Fibroblast of skin of back (primary cell): ENCODE measurements around the gene MTX1.
A peak's percentile ranks its signal among the peaks of the same experiment; 100 is the strongest.
"Not testable (repeated sequence)": the region's sequence is repeated elsewhere in the genome, so short reads cannot be mapped to it uniquely, and the experiment has no call there.

Experiments used
- DNase-seq: peaks from one replicate; pipeline ENCODE4 v3.0.0-alpha.2; 2013

The MTX1 gene

DNA sequence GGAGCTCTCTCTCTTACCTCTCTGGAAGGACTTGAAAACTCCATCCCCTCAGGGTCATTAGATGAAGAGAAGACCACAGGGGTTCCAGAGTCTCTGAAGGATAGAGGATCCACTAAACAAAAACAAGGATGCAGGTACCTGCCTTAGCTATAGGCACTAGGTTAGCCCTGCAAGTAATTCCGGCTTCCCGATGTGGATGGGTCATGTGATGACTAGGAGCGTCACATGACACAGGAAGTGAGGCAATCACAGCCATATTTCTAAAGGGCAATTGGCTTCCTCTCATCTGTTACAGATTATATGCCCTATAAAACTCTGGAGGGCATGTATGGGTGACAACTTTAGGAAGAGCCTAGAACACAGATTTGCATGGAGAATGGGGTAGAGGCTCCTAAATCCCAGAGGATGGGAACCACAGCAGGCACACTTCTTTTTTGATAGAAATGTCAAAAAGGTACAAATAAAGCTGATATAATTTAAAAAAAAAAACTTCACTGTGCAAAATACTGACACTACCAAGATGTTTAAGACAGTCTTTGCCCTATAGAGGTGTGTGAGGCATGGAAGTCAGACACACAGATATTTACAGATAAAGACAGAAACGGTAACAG, 32.7 kb downstream of the MTX1 start:
- DNase-seq = peak; percentile 86

DNA sequence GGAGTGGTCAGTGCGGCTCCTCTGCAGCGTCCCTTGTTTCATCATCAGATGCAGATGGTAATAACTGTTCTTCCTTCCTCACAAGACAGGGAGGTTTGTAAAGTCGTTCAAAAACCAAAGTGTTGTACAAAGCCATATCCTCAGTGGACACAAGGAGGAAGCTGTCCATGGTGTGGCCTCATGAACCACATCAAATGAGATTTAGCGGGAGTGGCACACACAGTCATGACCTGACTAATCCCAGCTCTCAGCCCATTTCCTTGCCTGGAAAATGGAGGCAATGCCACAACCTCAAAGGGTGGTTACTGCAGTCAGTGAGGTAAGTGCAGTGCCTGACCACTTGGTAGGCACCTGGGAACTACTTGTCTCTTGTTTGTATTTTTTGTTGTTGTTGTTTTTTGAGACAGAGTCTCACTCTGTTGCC, 33.4 kb downstream of the MTX1 start:
- no peak for DNase-seq

- no peak for DNase-seq
Measured at GRCh38 chr1:155242805-155243358, 34.4 kb downstream of the MTX1 start.

DNA sequence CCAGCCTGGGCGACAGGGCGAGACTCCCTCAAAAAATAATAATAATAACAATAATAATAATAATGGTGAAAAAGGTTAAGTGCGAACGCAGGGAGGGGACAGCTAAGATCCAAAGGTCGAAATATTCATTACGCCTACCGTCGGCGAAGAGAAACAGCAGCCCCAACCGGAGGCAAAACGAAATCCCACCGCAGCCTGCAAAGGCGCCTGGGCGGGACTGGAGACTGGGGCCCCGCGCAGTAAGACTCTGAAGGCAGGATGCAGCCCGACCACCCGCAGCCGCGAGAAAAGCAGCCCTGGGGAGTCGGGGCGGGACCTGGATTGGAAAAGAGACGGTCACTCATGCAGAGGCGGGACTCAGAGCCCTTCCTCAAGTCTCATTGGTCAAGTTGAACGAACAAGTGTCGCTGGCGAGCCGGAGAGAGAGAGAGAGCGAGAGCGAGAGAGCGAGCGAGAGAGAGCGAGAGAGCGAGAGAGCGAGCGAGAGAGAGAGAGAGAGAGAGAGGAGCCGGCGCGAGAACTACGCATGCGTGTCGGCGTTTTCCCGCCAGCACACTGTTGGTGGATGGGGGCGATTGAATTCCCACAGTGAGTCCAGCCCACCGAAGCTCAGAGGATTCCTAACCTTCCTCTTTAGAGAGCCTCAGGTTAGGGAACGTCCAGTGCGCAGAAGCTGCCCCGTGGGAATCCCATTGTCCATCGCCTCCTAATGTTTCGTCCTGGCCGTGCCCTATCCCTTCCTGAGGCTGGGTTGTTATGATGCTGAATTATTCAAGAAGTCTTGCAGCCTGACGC, 36.1 kb downstream of the MTX1 start:
- peak; percentile 100 for DNase-seq

DNA sequence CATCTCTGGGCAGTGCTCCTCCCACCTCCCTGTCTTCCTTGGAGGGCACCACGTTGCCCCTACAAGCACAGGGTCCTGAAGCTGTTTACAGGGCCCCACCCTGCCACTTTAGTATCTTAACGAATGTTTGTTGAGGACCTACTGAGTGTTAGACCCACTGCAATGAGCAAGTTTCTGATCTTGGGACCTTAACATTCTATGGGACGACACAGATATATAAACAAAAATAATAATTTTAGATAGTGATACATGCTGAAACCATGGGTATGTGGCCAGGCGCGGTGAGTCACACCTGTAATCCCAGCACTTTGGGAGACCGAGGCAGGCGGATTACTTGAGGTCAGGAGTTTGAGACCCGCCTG, 36.6 kb downstream of the MTX1 start:
- no peak for DNase-seq

DNA sequence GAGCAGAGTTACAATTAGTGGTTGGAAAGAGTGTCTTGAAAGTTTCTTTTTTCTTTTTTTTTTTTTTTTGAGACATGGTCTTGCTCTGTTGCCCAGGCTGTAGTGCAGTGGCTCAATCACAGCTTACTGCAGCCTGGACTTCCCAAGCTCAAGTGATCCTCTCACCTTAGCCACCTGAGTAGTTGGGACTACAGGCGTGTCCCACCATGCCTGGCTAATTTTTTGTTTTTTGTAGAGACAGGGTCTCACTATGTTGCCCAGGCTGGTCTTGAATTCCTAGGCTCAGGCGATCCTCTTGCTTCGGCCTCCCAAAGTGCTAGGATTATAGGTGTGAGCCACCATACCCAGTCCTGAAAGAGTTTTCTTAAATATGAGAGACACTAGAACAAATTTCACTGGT, 38.3 kb downstream of the MTX1 start:
- DNase-seq = not testable (repeated sequence)

GRCh38 chr1:155247667-155248553, 39.4 kb downstream of the MTX1 start:
- DNase-seq = no peak

DNA sequence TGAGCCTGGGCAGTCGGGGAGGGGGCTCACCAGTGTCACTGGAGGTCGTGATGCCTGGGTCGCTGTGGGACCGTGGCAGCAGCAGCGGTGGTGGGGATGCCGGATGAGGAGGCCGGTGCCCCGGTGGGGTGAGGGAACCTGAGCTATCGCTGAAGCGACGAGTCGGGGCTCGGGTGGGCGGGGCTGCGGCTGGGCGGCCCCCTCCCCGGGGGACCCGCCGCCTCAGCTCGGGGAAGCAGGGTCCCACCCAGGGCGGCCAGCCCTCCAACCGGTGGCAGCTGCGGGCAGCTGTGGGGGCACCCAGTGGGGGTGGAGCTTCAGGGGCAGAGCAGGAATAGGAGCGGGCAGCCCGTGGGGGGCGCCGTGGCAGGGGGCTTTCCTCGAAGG, 41.7 kb downstream of the MTX1 start:
- DNase-seq = no peak

DNA sequence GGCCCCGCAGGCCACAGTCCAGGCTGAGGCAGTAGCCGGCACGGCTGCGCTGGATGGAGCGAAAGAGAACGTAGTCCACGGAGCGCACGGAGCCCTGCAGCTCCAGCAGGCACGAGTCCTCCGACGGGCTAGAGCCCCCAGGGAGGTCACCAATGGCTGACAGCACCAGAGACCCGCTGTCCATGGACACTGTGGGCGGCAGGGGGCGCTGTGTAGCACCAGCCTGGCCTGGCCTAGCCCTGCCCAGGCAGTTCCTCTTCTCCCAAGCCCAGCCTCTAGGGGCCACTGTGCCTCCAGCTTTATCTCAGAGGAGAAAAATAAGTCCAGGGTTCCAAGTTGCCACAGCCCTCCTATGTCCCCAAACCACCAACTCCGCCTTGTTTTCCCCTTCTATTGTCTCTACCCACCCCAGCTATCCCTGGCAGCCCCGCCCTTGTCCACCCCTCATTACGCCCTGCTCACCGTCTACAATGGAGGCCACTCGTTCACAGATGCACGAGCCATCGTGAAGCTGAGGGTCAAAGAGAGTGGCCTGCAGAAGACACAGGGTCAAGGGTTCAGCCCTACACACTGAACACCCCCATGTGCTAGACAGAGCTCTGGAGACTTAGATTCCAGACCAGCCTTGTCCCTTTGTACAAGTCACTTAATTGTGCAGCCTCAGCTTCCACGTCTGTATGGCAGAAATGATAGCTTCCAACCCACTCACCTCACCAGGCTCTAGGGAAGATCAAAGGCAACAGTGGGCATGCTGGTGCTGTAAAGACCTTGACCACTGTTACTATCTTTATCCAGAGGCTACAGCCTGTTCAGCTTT, 42.3 kb downstream of the MTX1 start:
- DNase-seq = peak; percentile 89

GRCh38 chr1:155251566-155251965, 43.1 kb downstream of the MTX1 start:
- DNase-seq = no peak

- no peak for DNase-seq
Measured at GRCh38 chr1:155253208-155253607, 44.7 kb downstream of the MTX1 start.

DNA sequence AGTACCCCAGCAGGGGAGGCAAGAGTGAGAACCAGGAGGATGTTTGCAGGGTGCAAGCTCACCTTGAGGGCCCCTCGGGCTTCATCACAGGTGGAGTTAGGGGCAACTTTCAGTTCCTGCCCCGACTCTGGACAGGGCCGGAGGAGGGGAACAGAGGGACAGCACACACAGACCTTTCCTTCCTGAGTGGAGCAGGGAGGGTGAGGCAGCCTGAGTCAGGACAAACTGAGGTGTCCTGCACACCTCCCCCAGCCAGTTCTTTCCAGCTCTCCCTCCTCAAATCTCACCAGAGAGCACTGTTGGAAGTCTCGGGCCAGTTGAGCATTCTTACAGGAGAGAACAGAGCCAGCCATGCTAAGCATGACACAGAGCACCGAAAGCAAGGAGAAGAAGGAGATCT, 45.3 kb downstream of the MTX1 start:
- no peak for DNase-seq

DNA sequence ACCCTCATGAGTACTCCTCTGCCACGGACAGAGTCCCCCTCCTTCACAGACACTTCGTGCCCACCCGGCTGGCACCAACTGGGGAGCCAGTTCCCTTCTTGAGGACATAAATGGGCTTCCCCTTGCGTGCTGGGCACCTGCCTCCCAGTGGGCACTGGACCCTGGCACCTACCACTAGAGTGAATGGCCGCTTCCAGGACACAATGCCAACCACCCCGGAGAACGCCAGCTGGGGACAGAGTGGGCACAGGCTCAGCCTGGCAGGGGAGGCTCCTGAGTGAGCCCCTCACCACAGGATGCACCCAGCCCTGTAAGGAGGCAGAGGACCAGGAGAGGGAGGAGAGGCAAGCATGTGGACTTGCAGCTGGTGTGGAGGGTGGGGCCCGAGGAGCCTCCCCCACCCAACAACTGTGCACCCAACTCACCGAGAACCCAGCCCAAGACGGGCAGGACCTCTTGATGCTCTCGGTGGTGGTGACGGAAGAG, 45.8 kb downstream of the MTX1 start:
- no peak for DNase-seq

GRCh38 chr1:155254714-155255242, 46.3 kb downstream of the MTX1 start:
- no peak for DNase-seq

DNA sequence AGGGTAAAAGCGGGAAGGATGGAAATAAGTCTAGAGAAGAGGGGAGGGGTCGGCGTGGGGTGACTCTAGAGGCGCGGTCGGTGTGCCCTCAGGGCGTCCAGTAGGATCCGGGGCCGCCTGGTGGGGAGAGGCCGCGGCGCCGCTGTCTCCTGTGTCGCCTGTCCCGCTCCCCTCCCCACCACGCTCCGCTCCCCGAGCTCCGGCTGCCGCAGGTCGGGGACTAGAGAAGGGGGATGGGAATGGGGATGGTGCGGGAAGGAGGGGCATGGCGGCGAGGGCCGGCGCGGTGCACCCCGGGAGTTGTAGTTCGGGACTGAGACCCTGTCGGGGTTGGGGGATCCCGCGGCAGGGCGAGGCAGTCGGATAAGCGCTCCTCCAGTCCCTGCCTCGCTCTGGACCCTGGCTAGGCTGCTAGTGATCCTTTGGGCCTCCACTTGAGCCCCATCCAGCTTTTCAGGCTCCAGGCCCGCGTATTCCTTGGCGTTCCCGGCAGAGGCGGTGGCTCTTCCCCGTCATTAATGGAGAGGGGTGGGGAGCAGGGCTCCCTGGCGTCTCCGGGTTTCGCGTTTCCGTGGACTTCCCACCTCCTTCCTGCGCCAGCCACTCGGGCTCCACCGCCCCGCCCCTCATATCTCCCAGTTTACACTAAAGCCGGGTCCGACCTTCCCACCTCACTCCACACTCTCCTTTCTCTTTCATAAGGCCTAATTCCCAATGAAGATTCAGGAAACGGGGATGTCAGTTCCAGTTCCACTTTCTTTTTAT, 46.9 kb downstream of the MTX1 start, which contains the start of gene ENTREP3:
Gene ENTREP3 (minus strand): TSS at position 241 of the 765 bp plus-strand sequence. CDS start 606 bp downstream, outside the sequence.
- peak; percentile 84 for DNase-seq

GRCh38 chr1:155256058-155256852, 47.8 kb downstream of the MTX1 start:
- no peak for DNase-seq

DNA sequence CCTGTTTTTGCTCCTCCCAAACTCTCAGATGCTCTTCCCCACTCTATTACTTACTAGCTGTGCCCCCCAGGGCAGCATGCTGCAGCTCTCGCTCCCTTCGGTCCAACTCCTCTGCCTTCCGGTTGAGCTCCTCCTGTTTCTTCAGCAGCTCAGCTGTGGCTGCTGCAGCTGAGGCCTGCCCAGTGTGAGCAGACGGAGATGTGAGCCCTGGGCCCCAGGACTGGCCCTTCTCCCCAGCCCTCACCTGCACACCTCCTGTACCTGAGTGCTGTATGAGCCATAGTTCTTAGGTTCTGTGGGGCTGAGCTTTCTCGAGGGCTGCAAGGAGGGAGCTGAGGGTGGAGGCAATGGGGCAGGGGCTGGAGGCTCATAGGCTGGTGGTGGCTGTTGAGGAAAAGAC, 51.8 kb downstream of the MTX1 start:
- DNase-seq = no peak

GRCh38 chr1:155261493-155261851, 53.0 kb downstream of the MTX1 start:
- no peak for DNase-seq

GRCh38 chr1:155261852-155262673, 53.6 kb downstream of the MTX1 start, which contains the start of gene SCAMP3:
Gene SCAMP3, minus strand, starts transcription at chr1:155262360. Its CDS starts 209 bp downstream, at chr1:155262151.
- peak; percentile 99 for DNase-seq
